Activated naive CD8-positive, alpha-beta T cell treated with anti-CD3 and anti-CD28 coated beads, Interleukin-2, amount 50 U/mL, for 24 hours (primary cell): Measurements from ENCODE around the gene TTC16.

Source experiments
- ATAC-seq: fragments of 150-1000 bp; cut with Tn5 transposase; one replicate; pipeline ENCODE4 v1.10.0; 2021
- DNase-seq: peaks from one replicate; pipeline ENCODE4 v3.0.0; 2021
- H3K27ac Mint-ChIP-seq: one replicate; pipeline ENCODE4 v1.8.0; 2021; ENCODE audit warnings: mild to moderate bottlenecking, mixed read lengths
- H3K27me3 Mint-ChIP-seq: one replicate; pipeline ENCODE4 v1.8.0; 2021; ENCODE audit warnings: mixed read lengths
- H3K36me3 Mint-ChIP-seq: one replicate; pipeline ENCODE4 v1.8.0; 2021; ENCODE audit warnings: low read depth, mixed read lengths
- H3K4me1 Mint-ChIP-seq: one replicate; pipeline ENCODE4 v1.8.0; 2021; ENCODE audit warnings: mixed read lengths
- H3K4me3 Mint-ChIP-seq: one replicate; pipeline ENCODE4 v1.8.0; 2021; ENCODE audit warnings: mild to moderate bottlenecking, moderate library complexity, mixed read lengths
- H3K9me3 Mint-ChIP-seq: one replicate; pipeline ENCODE4 v1.8.0; 2021; ENCODE audit warnings: mixed read lengths

The TTC16 gene

DNA sequence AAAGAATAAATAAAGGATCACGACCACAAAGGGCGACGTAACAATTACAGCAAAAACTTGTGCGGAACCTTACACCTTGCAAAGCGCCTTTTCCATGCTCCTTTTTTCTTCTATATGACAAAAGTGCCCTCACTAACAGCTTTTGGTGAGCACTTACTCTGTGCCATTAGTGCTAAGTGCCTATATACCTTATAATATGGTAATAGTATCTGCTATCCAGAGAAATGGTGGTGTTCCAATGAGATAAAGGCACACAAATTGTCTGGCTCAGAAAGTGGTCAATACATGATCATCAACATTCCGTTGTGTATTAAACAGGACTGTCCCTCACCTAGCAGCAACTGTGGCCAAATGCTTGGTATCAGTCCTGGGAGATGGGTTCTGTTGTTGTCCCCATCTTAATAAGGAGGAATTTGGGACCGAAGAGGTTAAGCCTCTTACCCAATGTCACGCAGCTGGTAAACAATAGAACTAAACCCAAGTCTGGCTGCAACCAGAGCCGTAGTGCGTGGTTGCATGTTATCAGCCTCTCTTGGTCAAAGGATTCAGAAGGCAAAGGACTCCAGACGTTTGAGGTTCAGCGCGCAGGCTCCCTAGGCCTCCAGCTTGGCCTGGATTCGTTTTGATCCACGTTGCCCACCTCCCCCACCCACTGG is 19.8 kb downstream of the TTC16 start:
- H3K4me3 Mint-ChIP-seq = peak overlapping the region; percentile 82
- H3K4me1 Mint-ChIP-seq = peaks cover 18% of the 10 kb centered on the region
- H3K27ac Mint-ChIP-seq = peak overlapping the region; percentile 90
- ATAC-seq = no peak
- peaks cover 8% of the 10 kb centered on the region for H3K36me3 Mint-ChIP-seq
- no peak for DNase-seq
- no peaks in the 10 kb centered on the region for H3K27me3 Mint-ChIP-seq
- H3K9me3 Mint-ChIP-seq = no peaks in the 10 kb centered on the region

DNA sequence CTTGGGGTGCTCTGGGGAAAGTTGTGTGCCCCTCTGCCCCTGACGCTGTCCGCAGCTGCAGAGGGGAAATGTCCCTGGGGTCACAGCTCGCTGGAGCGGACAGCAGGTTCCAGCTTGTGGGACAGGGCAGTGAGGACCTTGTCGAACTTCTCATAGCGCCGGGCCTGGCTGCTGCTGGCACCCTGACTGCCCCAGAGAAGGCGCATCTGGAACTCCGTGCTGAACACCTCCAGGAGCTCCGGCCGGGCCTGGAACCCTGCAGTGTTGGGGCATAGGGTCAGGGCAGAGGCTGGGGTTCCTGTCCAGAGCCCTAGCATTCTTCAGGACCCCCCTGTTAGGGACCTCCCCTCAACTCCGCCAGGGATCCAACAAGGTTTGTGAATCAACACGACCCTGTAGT is 22.8 kb downstream of the TTC16 start:
- ATAC-seq = no peak
- H3K36me3 Mint-ChIP-seq = peaks cover 11% of the 10 kb centered on the region
- H3K9me3 Mint-ChIP-seq = no peaks in the 10 kb centered on the region
- no peak overlapping the region for H3K4me3 Mint-ChIP-seq
- H3K27me3 Mint-ChIP-seq = no peaks in the 10 kb centered on the region
- DNase-seq = no peak
- H3K27ac Mint-ChIP-seq = no peak overlapping the region
- H3K4me1 Mint-ChIP-seq = peaks cover 15% of the 10 kb centered on the region

DNA sequence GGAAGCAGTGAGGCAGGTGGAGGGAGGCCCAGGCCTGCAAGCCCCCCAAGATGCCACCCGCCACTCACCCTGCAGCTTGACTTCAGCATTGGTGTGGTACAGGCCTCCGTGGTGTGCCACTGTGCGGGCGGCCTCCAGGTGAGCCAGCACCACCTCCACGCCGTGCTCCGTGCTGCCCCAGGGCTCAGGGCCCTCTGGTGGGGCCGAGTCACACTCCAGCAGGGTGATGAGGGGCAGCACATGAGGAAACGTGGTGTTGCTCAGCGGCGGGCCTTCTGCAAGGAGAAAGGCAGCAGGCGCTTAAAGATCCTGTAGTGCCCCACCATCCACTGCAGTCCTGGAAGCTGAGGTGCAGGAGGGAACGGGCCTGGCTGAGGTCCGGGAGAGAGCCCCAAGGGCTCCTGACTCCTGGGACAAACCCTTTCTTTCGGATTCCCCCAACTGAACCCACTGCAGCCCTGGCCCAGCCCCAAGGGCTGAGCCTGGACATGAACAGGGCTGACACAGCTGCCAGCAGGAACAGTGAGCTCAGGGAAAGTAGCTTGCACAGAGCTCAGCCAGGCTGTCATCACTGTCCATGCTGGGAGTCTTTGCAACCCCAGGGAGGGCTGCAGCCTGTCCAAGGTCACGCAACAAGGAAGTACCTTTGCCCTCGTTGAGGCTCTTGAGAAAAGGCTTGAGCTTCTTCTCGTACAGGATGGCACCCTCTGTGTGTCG is 23.9 kb downstream of the TTC16 start:
- H3K27ac Mint-ChIP-seq = no peak overlapping the region
- no peaks in the 10 kb centered on the region for H3K27me3 Mint-ChIP-seq
- H3K4me1 Mint-ChIP-seq = peaks cover 6% of the 10 kb centered on the region
- H3K36me3 Mint-ChIP-seq = peaks cover 11% of the 10 kb centered on the region
- no peaks in the 10 kb centered on the region for H3K9me3 Mint-ChIP-seq
- DNase-seq = no peak
- ATAC-seq = no peak
- no peak overlapping the region for H3K4me3 Mint-ChIP-seq

DNA sequence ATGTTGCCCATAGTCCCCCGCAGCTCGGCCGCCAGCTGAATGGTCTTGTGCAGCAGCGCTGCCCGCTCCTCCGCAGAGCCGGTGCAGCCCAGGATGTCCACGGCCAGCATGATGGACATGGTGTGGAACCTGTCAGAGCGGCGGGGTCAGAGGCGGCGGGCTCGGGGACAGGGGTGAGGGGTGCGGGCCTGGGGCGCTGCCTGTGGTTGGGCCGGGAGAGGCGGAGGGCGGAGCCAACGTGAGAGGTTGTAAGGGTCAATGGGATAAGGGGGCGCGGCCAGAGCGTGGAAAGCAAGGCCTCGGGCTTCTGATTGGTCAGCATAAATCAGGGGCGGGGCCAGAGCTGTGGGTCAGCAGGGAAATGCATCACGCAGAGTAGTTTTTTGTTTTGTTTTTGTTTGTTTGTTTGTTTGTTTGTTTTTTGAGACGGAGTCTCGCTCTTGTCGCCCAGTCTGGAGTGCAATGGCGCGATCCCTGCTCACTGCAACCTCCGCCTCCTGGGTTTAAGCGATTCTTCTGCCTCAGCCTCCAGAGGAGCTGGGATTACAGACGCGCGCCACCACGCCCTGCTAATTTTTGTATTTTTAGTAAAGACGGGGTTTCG is 26.1 kb downstream of the TTC16 start:
- no peak overlapping the region for H3K27ac Mint-ChIP-seq

DNA sequence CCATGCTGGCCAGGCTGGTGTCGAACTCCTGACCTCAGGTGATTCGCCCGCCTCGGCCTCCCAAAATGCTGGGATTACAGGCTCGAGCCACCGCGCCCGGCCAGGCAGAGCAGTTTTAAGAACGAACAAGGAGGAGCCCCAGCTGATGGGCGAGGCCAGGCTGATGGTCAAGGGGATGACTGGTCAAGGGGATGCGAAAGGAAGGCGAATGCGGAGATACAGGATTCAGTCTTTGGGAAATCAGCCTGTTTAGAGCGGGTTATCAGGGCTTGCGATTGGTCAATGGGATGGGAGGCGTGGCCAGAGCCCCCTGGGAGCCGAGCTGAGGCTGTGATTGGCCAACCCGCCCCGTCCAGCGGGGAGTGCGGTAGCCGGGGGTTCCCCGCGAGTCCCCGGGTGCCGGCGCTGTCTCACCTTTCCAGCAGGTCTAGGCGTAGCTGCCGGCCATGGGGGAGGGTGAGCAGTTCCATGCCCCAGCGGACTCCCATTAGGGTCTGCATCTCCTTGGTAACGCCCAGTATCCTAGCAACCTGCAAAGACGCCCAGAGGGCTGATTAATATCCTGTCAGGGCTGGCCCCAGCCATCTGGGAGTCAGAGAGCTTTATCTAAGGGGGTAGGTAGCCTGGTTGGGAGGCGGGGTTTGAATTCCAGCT is 26.7 kb downstream of the TTC16 start:
- peak; percentile 31 for ATAC-seq
- Mint-ChIP-seq H3K4me1 (peaks cover 12% of the 10 kb centered on the region), H3K36me3 (peaks cover 14% of the 10 kb centered on the region), H3K27me3 (no peaks in the 10 kb centered on the region), H3K27ac (no peak overlapping the region), H3K4me3 (no peak overlapping the region), H3K9me3 (no peaks in the 10 kb centered on the region)
- no peak for DNase-seq

More for the DNA sequence above, 26.1 kb downstream of the TTC16 start:
- H3K4me3 Mint-ChIP-seq = no peak overlapping the region
- DNase-seq (no peak), ATAC-seq (no peak)
- H3K27me3 Mint-ChIP-seq = no peaks in the 10 kb centered on the region
- H3K36me3 Mint-ChIP-seq = peaks cover 11% of the 10 kb centered on the region
- H3K9me3 Mint-ChIP-seq = no peaks in the 10 kb centered on the region
- H3K4me1 Mint-ChIP-seq = peaks cover 6% of the 10 kb centered on the region

DNA sequence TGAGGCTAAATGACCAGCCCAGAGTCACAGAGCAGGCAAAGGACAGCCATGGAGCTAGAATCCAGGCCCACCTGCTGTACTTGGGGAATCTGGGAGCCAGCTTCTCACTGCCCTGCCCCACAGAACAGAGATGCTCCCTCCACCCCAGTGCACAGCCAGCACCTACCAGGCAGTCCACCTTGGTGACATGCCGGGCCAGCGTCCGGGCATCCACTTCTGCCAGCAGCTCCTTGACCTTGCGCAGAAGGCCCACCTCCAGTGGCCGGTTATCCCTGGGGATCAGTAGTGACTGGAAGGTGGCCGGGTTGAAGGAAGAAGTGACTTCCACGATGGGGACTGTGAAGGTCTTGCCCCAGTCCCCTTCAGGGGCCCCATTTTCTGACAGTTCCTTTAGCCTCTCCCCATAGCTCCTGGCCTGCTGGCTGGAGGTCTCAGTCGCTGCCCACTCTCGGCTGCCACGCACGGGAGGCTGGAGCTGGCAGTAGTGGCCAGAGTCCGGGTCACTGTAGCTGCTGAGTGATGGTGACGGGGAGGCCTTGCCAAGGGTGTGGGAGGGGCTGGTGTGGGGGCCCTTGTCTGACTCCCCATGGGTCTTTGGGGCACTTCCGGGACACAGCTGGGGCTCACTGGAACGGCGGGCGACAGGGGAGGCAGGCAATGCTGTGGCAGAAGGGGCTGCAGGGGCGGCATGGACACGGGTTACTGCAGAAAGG is 28.7 kb downstream of the TTC16 start:
- Mint-ChIP-seq H3K27me3 (no peaks in the 10 kb centered on the region), H3K4me3 (no peak overlapping the region), H3K9me3 (no peaks in the 10 kb centered on the region), H3K36me3 (peaks cover 18% of the 10 kb centered on the region), H3K4me1 (peaks cover 16% of the 10 kb centered on the region), H3K27ac (no peak overlapping the region)
- ATAC-seq = no peak
- DNase-seq = no peak

DNA sequence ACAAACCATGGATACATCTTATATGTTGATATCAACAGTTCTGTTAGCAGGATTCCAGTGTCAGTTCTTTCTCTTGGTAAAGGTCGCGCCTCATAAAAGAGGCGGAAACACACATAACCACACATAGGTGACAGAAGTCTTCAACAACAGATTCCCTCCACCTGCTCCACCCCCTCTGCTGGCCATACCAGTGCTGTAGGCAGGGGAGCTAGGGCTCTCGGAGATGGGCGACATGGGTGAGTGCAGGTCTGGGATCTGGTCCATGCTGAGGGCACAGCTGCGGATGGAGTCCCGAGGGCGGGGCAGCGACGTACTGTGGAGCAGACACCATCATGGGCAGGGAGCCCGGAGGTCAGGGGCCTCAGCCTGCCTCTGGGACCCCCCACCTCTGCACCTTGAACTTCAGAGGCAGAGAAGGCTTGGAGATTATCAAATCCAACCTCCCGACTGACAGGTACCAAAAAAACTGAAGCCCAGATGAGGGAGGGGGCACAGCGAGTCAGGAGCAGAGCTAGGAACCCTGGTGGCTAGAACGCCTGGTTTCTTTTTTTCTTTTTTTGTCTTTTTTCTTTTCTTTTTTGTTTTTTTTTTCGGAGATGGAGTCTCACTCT is 31.2 kb downstream of the TTC16 start:
- peaks cover 16% of the 10 kb centered on the region for H3K4me1 Mint-ChIP-seq
- H3K36me3 Mint-ChIP-seq = peaks cover 21% of the 10 kb centered on the region
- ATAC-seq = peak; percentile 71
- H3K9me3 Mint-ChIP-seq = no peaks in the 10 kb centered on the region
- H3K27ac Mint-ChIP-seq = no peak overlapping the region
- no peak overlapping the region for H3K4me3 Mint-ChIP-seq
- no peaks in the 10 kb centered on the region for H3K27me3 Mint-ChIP-seq
- DNase-seq = no peak

DNA sequence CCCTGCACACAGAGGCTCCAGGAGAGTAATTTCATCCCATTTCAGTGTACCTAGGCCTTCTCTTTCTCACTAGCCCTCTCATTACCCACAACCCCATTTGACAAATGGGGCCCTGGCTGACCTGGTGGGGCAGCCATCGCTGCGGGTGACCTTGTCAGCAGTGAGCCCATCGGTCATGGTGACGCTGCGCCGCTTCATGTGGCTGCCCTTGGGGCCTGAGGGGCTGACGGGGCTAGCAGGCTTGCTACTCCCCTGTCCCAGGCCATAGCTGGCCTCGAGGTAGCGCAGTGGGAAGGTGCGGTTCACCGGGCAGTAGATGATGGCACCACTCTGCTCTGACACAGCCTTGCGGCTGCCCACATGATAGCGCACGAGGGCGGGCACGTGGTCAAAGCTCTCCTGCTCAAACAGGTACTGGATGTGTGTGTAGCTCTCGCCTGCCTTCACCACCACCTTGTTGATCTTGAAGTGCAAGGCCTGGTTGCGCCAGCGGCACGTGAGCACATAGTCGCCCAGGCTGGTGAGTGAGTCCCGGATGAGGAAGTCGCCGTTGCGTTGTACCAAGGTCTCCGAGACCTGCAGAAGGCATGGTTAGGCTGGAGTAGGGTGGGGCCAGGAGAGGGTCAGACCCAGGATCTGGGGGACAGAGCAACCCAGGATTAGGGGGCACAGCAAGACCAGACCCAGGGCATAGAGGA is 33.4 kb downstream of the TTC16 start:
- ATAC-seq (no peak), DNase-seq (no peak)
- H3K4me3 Mint-ChIP-seq = no peak overlapping the region
- H3K36me3 Mint-ChIP-seq = peaks cover 18% of the 10 kb centered on the region
- peaks cover 16% of the 10 kb centered on the region for H3K4me1 Mint-ChIP-seq
- H3K9me3 Mint-ChIP-seq = no peaks in the 10 kb centered on the region
- H3K27me3 Mint-ChIP-seq = no peaks in the 10 kb centered on the region
- H3K27ac Mint-ChIP-seq = no peak overlapping the region

DNA sequence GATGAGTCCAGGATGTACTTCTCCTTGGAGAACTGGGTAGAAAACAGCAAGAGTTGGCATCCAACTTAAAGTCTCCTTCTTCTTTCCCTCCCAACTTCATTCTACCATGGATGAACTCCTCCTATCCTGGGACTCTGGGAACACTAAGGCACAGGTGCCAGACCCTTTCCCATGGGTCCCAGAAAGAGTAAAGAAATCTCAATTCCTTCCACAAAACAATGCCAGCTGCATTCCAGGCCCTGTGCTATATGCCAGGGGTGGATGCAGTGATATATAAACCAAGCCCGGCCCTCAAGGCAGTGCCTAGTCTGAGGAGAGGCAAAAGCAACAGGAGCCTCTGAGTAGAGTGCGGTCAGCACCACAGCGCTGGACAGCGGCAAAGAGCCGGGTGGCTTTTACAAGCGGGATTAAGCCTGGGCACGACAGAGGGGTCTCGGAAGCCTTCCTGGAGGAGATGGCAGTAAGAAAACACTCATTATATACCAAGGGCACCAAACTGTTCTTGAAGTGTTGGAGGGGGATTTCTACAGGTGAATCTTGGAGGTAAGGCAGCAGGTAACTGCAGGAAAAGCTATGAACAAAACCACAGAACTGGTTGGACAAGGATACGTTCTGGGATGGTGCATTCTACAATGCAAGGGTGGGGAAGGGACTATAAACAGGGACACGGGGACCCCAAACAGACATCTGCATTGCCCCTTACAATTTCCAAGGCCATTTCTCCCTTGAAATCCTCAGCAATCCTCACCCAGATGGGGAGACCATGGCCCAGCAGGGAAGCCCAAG is 35.6 kb downstream of the TTC16 start:
- Mint-ChIP-seq H3K9me3 (no peaks in the 10 kb centered on the region), H3K4me1 (peaks cover 14% of the 10 kb centered on the region), H3K4me3 (no peak overlapping the region), H3K36me3 (peaks cover 18% of the 10 kb centered on the region), H3K27me3 (no peaks in the 10 kb centered on the region), H3K27ac (no peak overlapping the region)
- DNase-seq = no peak
- ATAC-seq = no peak

DNA sequence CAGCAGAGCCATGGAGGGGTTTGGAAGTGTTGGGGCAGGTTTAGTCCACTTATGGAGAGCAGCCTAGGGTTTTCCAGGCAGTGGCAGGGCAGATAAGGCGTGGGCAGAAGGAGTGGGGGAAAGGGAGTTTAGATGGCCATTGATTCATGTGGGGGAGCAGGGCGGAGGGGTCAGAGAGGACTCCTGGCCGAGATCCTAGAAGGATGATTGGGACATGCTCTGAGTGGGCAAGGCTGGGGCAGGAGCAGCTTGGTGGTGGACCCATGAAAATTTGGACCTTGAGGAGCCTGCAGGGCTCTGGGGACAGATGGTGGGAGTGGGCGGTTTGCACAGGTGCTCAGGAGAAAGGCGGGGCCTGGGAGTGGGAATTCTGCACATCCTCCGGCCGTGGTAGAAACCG is 37.3 kb downstream of the TTC16 start:
- no peak for ATAC-seq
- no peaks in the 10 kb centered on the region for H3K9me3 Mint-ChIP-seq
- H3K36me3 Mint-ChIP-seq = peaks cover 9% of the 10 kb centered on the region
- no peak for DNase-seq
- no peaks in the 10 kb centered on the region for H3K27me3 Mint-ChIP-seq
- no peak overlapping the region for H3K4me3 Mint-ChIP-seq
- no peak overlapping the region for H3K27ac Mint-ChIP-seq
- H3K4me1 Mint-ChIP-seq = peaks cover under 1% of the 10 kb centered on the region

DNA sequence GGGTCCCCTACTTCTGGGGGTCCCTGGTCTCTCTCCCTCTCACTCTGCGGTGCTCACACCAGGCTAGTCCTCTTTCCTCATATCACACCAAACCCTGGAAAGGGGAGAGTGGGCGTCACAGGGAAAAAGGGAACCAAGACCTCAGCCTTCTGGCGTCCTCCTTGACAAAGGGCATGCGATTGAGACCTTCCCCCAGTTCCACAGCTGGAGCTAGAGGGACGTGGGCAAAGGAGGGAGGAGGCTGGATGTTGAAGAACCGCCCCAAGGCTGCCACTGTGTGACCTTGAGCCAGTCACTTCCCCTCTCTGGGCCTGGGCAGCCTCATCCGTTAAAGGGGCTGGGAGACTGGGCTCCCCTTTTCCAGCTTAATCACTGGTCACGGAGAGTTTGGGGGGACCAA is 37.7 kb downstream of the TTC16 start:
- Mint-ChIP-seq H3K27ac (no peak overlapping the region), H3K4me1 (no peaks in the 10 kb centered on the region), H3K4me3 (no peak overlapping the region), H3K36me3 (peaks cover 7% of the 10 kb centered on the region), H3K27me3 (no peaks in the 10 kb centered on the region), H3K9me3 (no peaks in the 10 kb centered on the region)
- ATAC-seq (no peak), DNase-seq (no peak)

DNA sequence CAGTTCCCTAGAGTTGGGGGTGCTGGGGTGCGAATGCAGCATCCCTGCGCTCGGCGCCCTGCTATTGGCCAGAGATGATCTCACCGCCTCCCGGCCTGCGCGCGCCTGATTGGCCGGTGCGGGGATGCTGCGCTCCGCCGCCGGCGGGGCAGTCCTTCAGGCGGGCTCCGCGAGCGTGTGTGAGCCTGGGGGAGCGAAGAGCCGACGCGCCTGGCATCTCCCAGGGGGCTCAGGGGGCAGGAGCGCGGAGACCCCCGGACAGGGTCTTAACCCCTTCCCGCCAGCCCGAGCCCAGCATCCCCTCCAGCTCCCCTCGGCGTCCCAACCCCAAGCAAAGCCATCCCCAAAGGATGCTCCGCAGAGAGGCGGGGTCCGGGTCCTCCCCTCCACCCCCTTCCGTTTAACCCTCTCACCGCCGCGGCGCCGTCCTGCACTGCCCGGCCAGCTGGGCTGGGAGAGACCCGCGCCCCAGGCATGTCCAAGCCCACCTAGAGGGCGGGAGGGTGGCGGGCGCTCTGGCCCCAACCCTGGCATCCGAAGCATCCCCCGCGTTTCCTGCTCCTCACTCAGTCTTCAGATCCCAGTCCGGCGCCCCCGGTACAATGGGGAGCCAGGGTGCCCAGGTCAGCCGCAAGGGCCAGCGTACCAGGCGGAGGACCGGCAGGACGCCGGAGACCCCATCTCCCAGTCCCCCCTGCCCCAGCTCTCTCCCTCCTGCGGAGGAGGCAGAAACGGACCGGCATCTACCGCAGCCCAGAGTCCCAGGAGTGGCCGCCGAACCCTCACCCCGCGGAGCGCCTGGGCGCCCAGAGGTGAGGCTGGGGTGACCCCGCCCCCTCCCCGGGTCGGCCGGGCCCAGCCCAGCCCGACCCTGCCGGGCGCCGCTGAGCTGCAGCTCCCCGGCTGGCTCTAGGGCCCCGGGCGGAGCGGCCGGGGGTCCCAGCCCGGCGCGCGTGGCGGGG is 38.5 kb downstream of the TTC16 start:
- DNase-seq (no peak), ATAC-seq (no peak)
- Mint-ChIP-seq H3K27ac (no peak overlapping the region), H3K9me3 (no peaks in the 10 kb centered on the region), H3K4me3 (no peak overlapping the region), H3K36me3 (peaks cover 4% of the 10 kb centered on the region), H3K27me3 (no peaks in the 10 kb centered on the region), H3K4me1 (peaks cover 2% of the 10 kb centered on the region)
